Measurements from ENCODE around the gene FARP2.

GRCh38 chr2:241540771-241541561, 184.9 kb downstream of the FARP2 start:
- TF ChIP-seq CTCF (IDR thresholded peaks at IDR 0.05; ENCODE audit: low read length) (no peak), EZH2 (IDR thresholded peaks at IDR 0.05; ENCODE audit: borderline replicate concordance, low read length) (no peak)
